Activated CD4-positive, CD25-positive, alpha-beta regulatory T cell (primary cell): ENCODE measurements around the gene TMEM81.

ENCODE experiments used
- DNase-seq, 4 experiments: peaks; one replicate each; lab custom pipeline; 2025; lab: John Stamatoyannopoulos, UW

Gene TMEM81

GRCh38 chr1:205076245-205076761, 8.0 kb downstream of the TMEM81 start:
- no peak for DNase-seq

- no peak for DNase-seq
These were observed 8.6 kb downstream of the TMEM81 start for GRCh38 chr1:205075642-205076155.

GRCh38 chr1:205074513-205074912, 9.7 kb downstream of the TMEM81 start:
- DNase-seq = no peak

GRCh38 chr1:205074084-205074483, 10.2 kb downstream of the TMEM81 start:
- DNase-seq = no peak

- no peak for DNase-seq
These were observed 10.7 kb downstream of the TMEM81 start for GRCh38 chr1:205073511-205073910.

- no peak for DNase-seq
These were observed 11.4 kb downstream of the TMEM81 start for GRCh38 chr1:205072881-205073280.

GRCh38 chr1:205072286-205072685, 12.0 kb downstream of the TMEM81 start:
- no peak for DNase-seq

- no peak for DNase-seq
These were observed 12.5 kb downstream of the TMEM81 start for GRCh38 chr1:205071801-205072200.

GRCh38 chr1:205071028-205071409, 13.2 kb downstream of the TMEM81 start:
- no peak for DNase-seq

GRCh38 chr1:205069371-205070125, 14.7 kb downstream of the TMEM81 start:
- DNase-seq = no peak

GRCh38 chr1:205068457-205069040, 15.7 kb downstream of the TMEM81 start:
- no peak for DNase-seq

- no peak for DNase-seq
These were observed 16.3 kb downstream of the TMEM81 start for GRCh38 chr1:205068001-205068400.

GRCh38 chr1:205067031-205067430, 17.2 kb downstream of the TMEM81 start:
- no peak for DNase-seq

- no peak for DNase-seq
These were observed 18.0 kb downstream of the TMEM81 start for GRCh38 chr1:205066141-205066818.

- no peak for DNase-seq
These were observed 18.6 kb downstream of the TMEM81 start for GRCh38 chr1:205065666-205066065.

- DNase-seq = no peak
These were observed 19.4 kb downstream of the TMEM81 start for GRCh38 chr1:205064741-205065316.

GRCh38 chr1:205064301-205064700, 20.0 kb downstream of the TMEM81 start:
- DNase-seq = no peak

GRCh38 chr1:205062895-205063294, 21.4 kb downstream of the TMEM81 start:
- no peak for DNase-seq

- no peak for DNase-seq
These were observed 21.9 kb downstream of the TMEM81 start for GRCh38 chr1:205062319-205062718.

- peak; percentile 36 to 58 (median 42) for DNase-seq
These were observed 22.6 kb downstream of the TMEM81 start for GRCh38 chr1:205061665-205062069.

- no peak for DNase-seq
These were observed 23.0 kb downstream of the TMEM81 start for GRCh38 chr1:205061227-205061626.

- DNase-seq = no peak
These were observed 23.5 kb downstream of the TMEM81 start for GRCh38 chr1:205060746-205061145.
